HG03521 (cell line): ENCODE data around the gene GPR101.
"Not testable (repeated sequence)": the region's sequence is repeated elsewhere in the genome, so short reads cannot be mapped to it uniquely, and the experiment has no call there.

Experiments used
- ATAC-seq: cut with Tn5 transposase; IDR thresholded peaks from one replicate; pipeline ENCODE4 v1.9.1; 2021; ENCODE audit warnings: mild to moderate bottlenecking, moderate library complexity; ENCODE audit not compliant: unreplicated experiment

GPR101 gene

DNA sequence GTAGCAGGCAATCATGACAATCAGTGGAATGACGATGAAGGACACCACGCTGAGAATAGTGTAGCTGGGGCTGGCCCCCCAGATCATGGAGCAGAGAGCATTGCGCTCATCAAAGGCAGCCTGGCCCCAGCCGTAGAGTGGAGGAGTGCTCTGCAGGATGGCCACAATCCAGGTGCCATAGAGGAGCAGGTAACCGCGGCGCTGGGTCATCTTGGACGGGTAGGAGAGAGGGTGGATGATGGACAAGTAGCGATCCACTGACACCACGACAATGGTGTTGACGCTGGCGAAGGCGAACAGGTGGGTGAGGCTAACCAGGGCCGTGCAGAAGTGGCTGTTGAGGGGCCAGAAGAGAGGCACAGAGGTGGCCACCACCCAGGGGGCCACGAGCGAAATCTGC lies 2.8 kb downstream of the GPR101 start:
- ATAC-seq: no peak

DNA sequence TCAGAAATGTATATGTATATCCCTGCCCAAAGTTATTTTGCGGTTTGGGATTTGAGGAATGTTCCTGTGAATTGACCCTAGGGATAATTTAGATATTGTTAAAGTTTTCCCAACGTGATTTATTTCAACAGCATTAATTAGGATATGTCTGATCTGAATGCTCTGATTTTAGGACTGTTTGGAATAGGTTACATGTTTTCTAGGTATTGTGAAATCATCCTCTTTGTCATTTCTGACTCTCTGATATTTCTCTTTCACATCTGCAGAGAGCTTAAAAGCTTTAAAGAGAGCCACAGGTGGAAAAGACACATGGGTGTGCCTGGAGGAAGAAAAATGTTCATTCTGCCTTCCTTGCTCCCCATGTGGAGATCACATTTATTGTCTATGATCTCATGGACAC lies 5.1 kb downstream of the GPR101 start:
- ATAC-seq: no peak

DNA sequence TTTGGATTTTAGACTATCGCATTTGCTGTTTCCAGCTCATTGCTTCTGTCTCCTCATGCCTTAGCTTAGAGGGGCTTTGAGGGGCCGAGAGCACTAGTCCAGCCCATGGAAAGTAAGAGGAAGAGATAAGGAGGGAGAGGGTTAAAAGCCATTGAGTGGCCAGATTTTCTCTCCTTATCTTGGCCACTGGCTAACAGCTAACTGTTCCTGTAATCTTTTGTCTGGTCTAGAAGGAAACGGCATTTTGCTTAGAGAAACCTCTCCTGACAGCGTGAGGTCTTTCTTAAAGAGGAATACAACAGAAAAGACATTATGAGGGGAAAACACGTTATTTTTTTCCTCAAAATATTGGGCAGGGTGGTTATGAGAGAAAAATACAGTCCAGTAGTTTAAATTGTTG lies 7.9 kb downstream of the GPR101 start:
- no peak for ATAC-seq

DNA sequence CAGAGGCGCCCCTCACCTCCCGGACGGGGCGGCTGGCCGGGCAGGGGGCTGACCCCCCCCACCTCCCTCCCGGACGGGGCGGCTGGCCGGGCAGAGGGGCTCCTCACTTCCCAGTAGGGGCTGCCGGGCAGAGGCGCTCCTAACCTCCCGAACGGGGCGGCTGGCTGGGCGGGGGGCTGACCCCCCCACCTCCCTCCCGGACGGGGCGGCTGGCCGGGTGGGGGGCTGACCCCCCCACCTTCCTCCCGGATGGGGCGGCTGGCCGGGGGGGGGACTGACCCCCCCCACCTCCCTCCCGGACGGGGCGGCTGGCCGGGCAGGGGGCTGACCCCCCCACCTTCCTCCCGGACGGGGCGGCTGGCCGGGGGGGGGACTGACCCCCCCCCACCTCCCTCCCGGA lies 33.6 kb downstream of the GPR101 start:
- ATAC-seq: not testable (repeated sequence)

DNA sequence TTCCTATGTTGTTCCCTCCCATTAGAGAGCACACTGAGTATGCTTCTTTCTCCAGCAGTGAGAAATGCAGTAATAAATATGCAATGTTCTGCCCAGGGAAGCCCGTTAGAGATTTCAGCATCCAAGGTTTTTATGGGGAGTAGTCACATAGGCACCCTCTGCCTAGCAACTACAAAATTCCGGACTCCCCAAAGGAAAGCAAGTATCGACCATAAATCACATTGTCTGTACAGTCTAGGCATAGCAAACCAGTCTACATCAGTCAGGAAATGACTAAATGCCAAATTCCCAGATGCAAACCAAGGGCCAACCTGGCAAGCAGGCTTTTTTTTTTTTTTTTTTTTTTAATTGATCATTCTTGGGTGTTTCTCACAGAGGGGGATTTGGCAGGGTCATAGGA lies 34.8 kb downstream of the GPR101 start:
- no peak for ATAC-seq
